GM23338 (cell line): ENCODE data around the gene TCN2. TPM values are rescaled to one million over a fixed set of nuclear protein-coding genes. Genes with fewer than 3 reads are reported as not detected.

Experiments used
- ATAC-seq: fragments of 200-7000 bp; cut with Tn5 transposase; 3 replicates; pipeline ENCODE4 v1.9.1; 2020
- DNase-seq: peaks from one replicate; pipeline ENCODE4 v3.0.0-alpha.2; 2015; ENCODE audit warnings: low spot score
- H2AFZ ChIP-seq: fragments of 200-600 bp; sonication (generic); 2 replicates; pipeline ENCODE4 v1.8.0; 2016; ENCODE audit warnings: antibody characterized with exemption, mild to moderate bottlenecking, moderate library complexity
- H3F3A ChIP-seq: fragments of 200-600 bp; sonication (generic); replicated peaks from 2 replicates; pipeline ENCODE4 v1.8.0; 2017; ENCODE audit warnings: antibody characterized with exemption, mixed run types, low read depth
- H3K27ac ChIP-seq: fragments of 200-600 bp; sonication (generic); 2 replicates; pipeline ENCODE4 v1.6.1; 2016; ENCODE audit warnings: low read depth
- H3K27me3 ChIP-seq: fragments of 200-600 bp; sonication (generic); 2 replicates; pipeline ENCODE4 v1.8.0; 2016; ENCODE audit warnings: mild to moderate bottlenecking, mixed run types, moderate library complexity; ENCODE audit not compliant: insufficient read depth
- H3K36me3 ChIP-seq: fragments of 200-600 bp; sonication (generic); 2 replicates; pipeline ENCODE4 v1.8.0; 2016; ENCODE audit warnings: mild to moderate bottlenecking; ENCODE audit not compliant: insufficient read depth
- H3K4me1 ChIP-seq: fragments of 200-600 bp; sonication (generic); 2 replicates; pipeline ENCODE4 v1.8.0; 2016; ENCODE audit warnings: mild to moderate bottlenecking, moderate library complexity; ENCODE audit not compliant: insufficient read depth
- H3K4me2 ChIP-seq: fragments of 200-600 bp; sonication (generic); 2 replicates; pipeline ENCODE4 v1.7.1; 2017; ENCODE audit warnings: mixed run types
- H3K4me3 ChIP-seq: fragments of 200-600 bp; sonication (generic); 2 replicates; pipeline ENCODE4 v1.6.1; 2016; ENCODE audit warnings: mixed run types
- H3K79me2 ChIP-seq: fragments of 200-600 bp; sonication (generic); replicated peaks from 2 replicates; pipeline ENCODE4 v1.8.0; 2017; ENCODE audit warnings: mild to moderate bottlenecking; ENCODE audit not compliant: insufficient read depth
- H3K9me2 ChIP-seq: fragments of 200-600 bp; sonication (generic); 2 replicates; pipeline ENCODE4 v1.8.0; 2017; ENCODE audit not compliant: insufficient read depth
- H4K20me1 ChIP-seq: fragments of 200-600 bp; sonication (generic); replicated peaks from 2 replicates; pipeline ENCODE4 v1.8.0; 2017; ENCODE audit warnings: mild to moderate bottlenecking; ENCODE audit not compliant: insufficient read depth
- H3K27ac Mint-ChIP-seq: 2 replicates; pipeline ENCODE4 v1.8.0; 2020; ENCODE audit warnings: inconsistent platforms, mild to moderate bottlenecking, moderate library complexity, mixed read lengths
- H3K27me3 Mint-ChIP-seq: 3 replicates; pipeline ENCODE4 v1.8.0; 2022; ENCODE audit warnings: low read depth, mild to moderate bottlenecking, moderate library complexity, mixed read lengths, inconsistent platforms; ENCODE audit not compliant: insufficient read depth, poor library complexity
- H3K36me3 Mint-ChIP-seq: 3 replicates; pipeline ENCODE4 v1.8.0; 2021; ENCODE audit warnings: low read depth, mild to moderate bottlenecking, inconsistent platforms, moderate library complexity, mixed read lengths
- H3K4me1 Mint-ChIP-seq: 3 replicates; pipeline ENCODE4 v1.8.0; 2020; ENCODE audit warnings: mild to moderate bottlenecking, inconsistent platforms, mixed read lengths
- H3K4me3 Mint-ChIP-seq: 3 replicates; pipeline ENCODE4 v1.8.0; 2021; ENCODE audit warnings: moderate library complexity, mild to moderate bottlenecking, inconsistent platforms, mixed read lengths
- H3K9me3 Mint-ChIP-seq: 3 replicates; pipeline ENCODE4 v1.8.0; 2020; ENCODE audit warnings: moderate library complexity, mild to moderate bottlenecking, inconsistent platforms, mixed read lengths
- ETS1 ChIP-seq: IDR thresholded peaks from 2 replicates; pipeline ENCODE4 v1.6.1; 2016; ENCODE audit warnings: antibody characterized with exemption
- EZH2 ChIP-seq: fragments of 200-600 bp; sonication (generic); IDR thresholded peaks from one replicate; pipeline ENCODE4 v1.8.0; 2017; ENCODE audit warnings: antibody characterized with exemption, mild to moderate bottlenecking, low read depth; ENCODE audit not compliant: unreplicated experiment
- NANOG ChIP-seq: IDR thresholded peaks from 2 replicates; pipeline ENCODE4 v1.6.1; 2016; ENCODE audit warnings: antibody characterized with exemption, borderline replicate concordance
- POLR2AphosphoS5 ChIP-seq: IDR thresholded peaks from 2 replicates; pipeline ENCODE4 v1.6.1; 2016; ENCODE audit warnings: antibody characterized with exemption, low read depth
- REST ChIP-seq: IDR thresholded peaks from one replicate; pipeline ENCODE4 v1.6.1; 2018; ENCODE audit warnings: antibody characterized with exemption; ENCODE audit not compliant: unreplicated experiment
- STAT1 ChIP-seq: IDR thresholded peaks from one replicate; pipeline ENCODE4 v1.6.1; 2016; ENCODE audit warnings: antibody characterized with exemption; ENCODE audit not compliant: unreplicated experiment
- ZNF114 ChIP-seq: fragments of 250-450 bp; sonication (Bioruptor Pico); IDR thresholded peaks from 2 replicates; pipeline ENCODE4 v1.5.0; 2020; ENCODE audit warnings: mild to moderate bottlenecking, moderate library complexity
- ZNF462 ChIP-seq: fragments of 250-450 bp; sonication (Bioruptor Pico); IDR thresholded peaks from 2 replicates; pipeline ENCODE4 v1.5.0; 2020; ENCODE audit warnings: mild to moderate bottlenecking, moderate library complexity
- polyA plus RNA-seq: library from polyadenylated mRNA; unstranded; fragments of >200 nt; fragmentation: Nextera tagmentation; extraction: Ambion mirVana; gene quantifications from 2 replicates; pipeline ENCODE4 v1.2.1, GENCODE V29; 2016
- total RNA-seq: library from RNA; depleted of rRNA; stranded (reverse); fragments of >200 nt; shearing (Covaris generic); gene quantifications from 2 replicates; pipeline ENCODE4 v1.2.3, GENCODE V29; 2014

Gene TCN2
- total and polyA plus RNA-seq, 2 experiments from 2014 or later, result 12.9 to 38.1 TPM

GRCh38 chr22:30565341-30565740, 41.6 kb upstream of the TCN2 start:
- no peak for ATAC-seq

More at GRCh38 chr22:30565341-30565740, 41.6 kb upstream of the TCN2 start:
- peaks cover 10% of the 10 kb centered on the region for H3K27me3 Mint-ChIP-seq
- H3K27ac ChIP-seq, result no peak overlapping the region
- H3K9me2 ChIP-seq, result no peaks in the 10 kb centered on the region
- peaks cover 20% of the 10 kb centered on the region for H3K4me1 ChIP-seq
- peaks cover 34% of the 10 kb centered on the region for H3K4me1 Mint-ChIP-seq
- no peak overlapping the region for H3K4me3 ChIP-seq
- H3K27me3 ChIP-seq, result no peaks in the 10 kb centered on the region
- H3K79me2 ChIP-seq, result no peaks in the 10 kb centered on the region
- H3F3A ChIP-seq, result no peaks in the 10 kb centered on the region
- no peaks in the 10 kb centered on the region for H3K9me3 Mint-ChIP-seq
- no peaks in the 10 kb centered on the region for H4K20me1 ChIP-seq
- H3K36me3 Mint-ChIP-seq, result no peaks in the 10 kb centered on the region
- no peak overlapping the region for H3K27ac Mint-ChIP-seq
- no peak for TF ChIP-seq EZH2
- no peak for TF ChIP-seq STAT1
- TF ChIP-seq ZNF462 (CRISPR knock-in tag), result no peak
- TF ChIP-seq NANOG, result no peak
- TF ChIP-seq ETS1, result no peak
- TF ChIP-seq ZNF114, result no peak
- TF ChIP-seq POLR2AphosphoS5, result no peak
- TF ChIP-seq REST, result no peak
- H3K4me2 ChIP-seq, result no peak overlapping the region
- no peak for DNase-seq
- H3K4me3 Mint-ChIP-seq, result no peak overlapping the region
- H2AFZ ChIP-seq, result no peak overlapping the region
- H3K36me3 ChIP-seq, result no peaks in the 10 kb centered on the region
